MM.1S (cell line): ENCODE measurements around the gene ARFGEF2.
A peak's percentile ranks its signal among the peaks of the same experiment; 100 is the strongest.

ENCODE experiments used
- CTCF ChIP-seq: fragments of 300-600 bp; sonication (generic); IDR thresholded peaks from 2 replicates; pipeline ENCODE4 v1.5.1; 2016; ENCODE audit warnings: antibody characterized with exemption, low read length, mixed read lengths
- EZH2 ChIP-seq: fragments of 300-600 bp; sonication (generic); optimal IDR thresholded peaks from 2 replicates; pipeline ENCODE3; 2017; ENCODE audit warnings: low read depth, mild to moderate bottlenecking, antibody characterized with exemption, low read length, mixed read lengths
- EZH2phosphoT487 ChIP-seq: fragments of 300-600 bp; sonication (generic); IDR thresholded peaks from 2 replicates; pipeline ENCODE4 v1.6.1; 2018; ENCODE audit warnings: antibody characterized with exemption, low read length

GRCh38 chr20:48904566-48905296 is 16.8 kb upstream of the ARFGEF2 start:
- TF ChIP-seq CTCF (peak; percentile 72), EZH2 (no peak), EZH2phosphoT487 (no peak)
